GM19455 (cell line): ENCODE results near the gene ZFPM1.
"Not testable (repeated sequence)": the region's sequence is repeated elsewhere in the genome, so short reads cannot be mapped to it uniquely, and the experiment has no call there.

Source experiments
- ATAC-seq: cut with Tn5 transposase; IDR thresholded peaks from one replicate; pipeline ENCODE4 v1.9.1; 2021; ENCODE audit not compliant: unreplicated experiment

ZFPM1 gene

DNA sequence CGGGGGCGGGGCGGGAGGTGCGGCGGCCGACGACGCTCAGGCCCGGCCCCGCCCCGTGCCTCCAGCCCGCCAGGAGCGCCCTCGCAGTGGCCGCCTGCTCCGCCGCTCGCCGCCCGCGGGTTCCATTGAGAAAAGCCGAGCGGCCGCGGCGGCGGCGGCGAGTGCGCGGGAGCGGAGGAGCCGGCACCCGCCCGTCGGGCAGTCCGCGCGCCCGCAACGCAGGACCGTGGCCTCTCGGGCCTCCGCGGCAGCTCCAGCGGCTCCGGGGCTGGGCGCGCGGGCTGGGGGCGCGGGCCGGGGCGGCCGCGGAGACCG lies at the start of gene ZFPM1:
TSS of gene ZFPM1 (plus strand) at position 64 of the 315 bp plus-strand sequence. CDS start 359 bp downstream, outside the sequence.
- peak; percentile 49 for ATAC-seq

DNA sequence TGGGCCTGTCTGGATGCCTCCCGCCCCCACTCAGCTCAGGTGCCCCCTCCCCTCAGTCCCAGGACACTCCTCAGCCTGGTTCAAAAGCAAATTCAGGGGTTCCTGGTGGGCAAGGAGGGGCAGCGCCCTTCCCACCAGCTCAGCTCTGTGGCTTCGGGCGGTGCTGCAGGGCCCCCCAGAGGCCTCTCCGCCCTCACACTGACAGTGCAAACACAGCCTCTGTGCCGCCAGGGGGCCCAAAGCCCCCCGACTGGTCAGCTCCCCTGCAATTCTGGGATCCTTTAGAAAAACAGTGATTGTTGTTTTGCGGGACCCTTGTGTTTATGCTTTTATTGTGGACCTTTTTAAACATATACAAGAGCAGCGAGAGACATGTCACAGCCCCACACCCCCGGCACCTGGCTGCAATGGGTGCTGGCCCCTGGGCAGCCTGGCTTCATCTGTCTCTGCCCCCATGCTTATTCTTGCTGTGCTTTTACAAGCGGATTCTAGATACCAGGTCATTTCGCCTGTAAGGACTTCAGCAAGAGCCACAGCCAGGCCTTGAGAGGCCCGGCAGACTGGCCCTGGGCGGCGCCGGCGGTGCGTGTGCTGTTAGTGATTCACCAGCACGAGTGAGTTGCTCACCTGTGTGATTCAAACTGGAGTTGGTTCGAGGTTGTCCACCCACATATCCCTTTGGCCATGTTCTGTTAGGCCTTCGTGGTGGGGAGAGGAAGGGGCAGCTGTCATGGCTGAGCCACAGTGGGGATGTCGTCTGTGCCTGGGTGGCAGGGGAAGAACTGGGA lies 49.1 kb upstream of the ZFPM1 start:
- no peak for ATAC-seq

DNA sequence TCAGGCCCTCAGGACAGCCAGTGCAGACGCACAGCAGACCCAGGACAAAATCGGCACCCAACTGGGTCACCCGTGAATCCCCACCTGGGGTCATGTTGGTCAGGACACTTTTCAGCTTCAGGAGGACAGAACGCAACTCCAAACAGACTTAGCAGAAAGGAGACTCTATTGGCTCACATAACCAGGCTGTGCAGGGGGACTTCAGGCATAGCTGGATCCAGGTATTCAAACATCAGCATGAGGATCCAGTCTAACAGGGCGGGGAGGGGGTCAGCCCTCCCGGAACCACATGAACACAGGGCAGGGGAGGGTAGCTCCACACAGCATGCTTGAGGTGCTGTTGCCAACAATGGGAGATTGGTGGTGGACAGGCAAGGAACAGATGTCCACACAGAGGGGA lies 48.3 kb upstream of the ZFPM1 start:
- ATAC-seq, result no peak

DNA sequence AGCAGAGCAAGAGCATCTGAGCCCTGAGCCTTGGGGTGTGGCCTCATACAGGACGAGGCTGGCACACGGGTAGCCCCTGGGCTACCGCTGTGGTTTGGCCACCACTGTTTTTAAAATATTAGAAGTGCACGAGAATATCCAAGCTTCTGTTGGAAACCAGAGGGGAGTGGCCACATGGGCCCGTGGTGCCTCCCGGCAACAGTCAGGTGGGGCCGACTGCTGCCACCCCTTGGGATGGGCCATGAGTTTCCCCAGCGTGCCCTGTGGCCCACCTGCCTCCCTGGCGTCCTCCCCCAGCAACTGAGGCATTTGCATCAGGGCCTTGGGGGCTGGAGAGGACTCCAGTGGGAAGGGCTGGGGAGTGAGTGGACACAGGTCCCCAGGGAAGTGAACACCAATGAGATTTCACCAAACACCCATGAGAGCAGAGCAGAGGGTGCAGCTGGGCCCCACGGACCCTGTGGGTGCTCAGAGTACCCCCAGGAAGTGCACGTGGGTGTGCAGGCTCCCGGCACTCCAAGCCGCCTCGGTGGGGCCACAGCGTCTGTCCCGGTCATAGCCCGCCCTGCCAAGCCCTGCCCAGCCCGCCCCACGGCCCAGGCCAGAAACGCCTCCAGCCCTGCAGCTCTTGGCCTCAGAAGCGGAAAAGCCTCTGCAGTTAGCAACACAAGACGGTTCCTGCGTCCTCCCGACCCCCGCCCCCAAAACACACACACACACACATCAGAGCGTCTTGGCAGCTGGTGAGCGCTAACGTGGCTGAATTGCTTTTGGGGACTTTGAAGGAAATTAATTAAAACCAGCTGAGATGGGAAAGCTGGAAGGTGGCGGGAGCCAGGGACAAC lies 47.6 kb upstream of the ZFPM1 start:
- ATAC-seq, result no peak

DNA sequence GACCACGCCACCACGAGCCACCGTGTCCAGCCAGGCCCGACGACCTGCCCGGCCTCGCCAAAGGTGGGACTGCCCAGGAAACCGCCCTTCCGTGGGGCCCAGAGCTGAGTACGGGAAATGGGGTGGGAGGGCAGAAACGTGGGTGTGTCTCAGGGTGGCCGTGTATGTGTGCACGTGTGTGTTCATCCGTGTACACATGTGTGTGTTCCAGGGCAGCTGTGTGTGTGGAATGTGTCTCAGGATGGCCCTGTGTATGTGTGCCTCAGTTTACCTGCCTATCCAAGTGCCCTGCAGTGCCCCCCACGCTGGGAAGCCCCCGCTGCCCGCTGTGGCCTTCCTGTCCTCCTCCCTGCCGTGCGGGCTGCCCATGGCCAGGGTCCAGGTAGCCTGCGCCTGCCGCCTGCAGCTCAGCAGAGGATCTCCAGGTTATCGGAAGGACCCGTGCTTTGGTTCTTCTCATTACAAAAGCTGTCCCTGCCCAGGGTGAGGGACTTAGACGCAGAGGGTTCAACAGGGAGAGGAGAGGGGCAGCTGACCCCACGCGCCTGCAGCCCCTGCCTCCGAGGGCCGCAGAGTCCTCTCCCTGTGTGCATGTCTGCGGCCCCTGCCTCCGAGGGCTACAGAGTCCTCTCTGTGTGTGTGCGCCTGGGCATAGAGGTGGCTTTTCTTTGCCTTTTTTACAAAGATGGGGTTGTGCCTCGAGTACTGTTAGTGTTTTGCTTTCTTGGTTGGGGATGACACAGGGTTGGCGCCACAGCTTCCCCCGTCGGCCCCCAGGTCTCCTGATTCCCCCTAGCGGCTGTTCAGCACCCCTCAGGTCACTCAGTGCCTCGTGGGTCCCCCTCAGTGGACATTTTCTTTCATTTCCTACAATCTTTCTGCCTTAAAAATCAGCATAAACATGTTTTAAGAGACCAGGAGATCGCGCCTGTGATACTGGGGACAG lies 46.7 kb upstream of the ZFPM1 start:
- no peak for ATAC-seq

DNA sequence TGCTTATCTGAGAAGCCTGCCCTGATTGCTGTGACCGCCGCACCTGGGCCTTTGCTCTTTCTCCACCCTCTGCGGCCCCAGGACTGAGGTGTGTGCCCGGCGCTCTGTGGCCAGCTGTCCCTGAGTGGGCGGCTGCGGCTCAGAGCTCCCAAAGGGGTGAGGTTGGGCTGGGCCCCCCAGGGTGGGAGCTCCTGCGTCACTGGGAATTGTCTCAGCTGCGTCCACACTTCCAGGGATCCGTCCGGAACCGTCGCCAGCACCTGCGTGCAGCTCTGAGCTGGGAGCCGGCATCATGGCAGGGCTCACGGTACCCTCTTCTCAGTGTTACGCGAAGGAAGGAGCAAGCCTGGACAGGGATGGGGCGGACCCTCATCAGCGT lies 46.0 kb upstream of the ZFPM1 start:
- no peak for ATAC-seq

DNA sequence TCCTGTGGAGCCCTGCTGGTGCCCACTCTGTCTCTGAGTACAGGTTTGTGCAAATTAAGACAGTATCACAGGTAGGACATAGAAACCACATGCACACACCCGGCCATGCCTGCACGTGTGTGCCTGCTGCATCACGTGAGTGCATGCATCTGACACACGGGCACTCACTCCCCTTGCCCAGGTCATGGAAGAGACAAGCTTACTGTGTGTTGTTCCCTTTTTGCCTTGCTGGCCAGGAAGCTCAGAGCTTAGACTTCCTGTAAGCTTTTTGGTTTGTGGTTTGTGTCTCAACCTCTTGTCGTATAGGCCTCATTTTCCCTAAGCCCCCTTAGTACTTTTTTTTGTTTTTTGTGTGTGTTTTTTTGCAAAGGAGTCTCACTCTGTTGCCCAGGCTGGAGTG lies 45.3 kb upstream of the ZFPM1 start:
- no peak for ATAC-seq

DNA sequence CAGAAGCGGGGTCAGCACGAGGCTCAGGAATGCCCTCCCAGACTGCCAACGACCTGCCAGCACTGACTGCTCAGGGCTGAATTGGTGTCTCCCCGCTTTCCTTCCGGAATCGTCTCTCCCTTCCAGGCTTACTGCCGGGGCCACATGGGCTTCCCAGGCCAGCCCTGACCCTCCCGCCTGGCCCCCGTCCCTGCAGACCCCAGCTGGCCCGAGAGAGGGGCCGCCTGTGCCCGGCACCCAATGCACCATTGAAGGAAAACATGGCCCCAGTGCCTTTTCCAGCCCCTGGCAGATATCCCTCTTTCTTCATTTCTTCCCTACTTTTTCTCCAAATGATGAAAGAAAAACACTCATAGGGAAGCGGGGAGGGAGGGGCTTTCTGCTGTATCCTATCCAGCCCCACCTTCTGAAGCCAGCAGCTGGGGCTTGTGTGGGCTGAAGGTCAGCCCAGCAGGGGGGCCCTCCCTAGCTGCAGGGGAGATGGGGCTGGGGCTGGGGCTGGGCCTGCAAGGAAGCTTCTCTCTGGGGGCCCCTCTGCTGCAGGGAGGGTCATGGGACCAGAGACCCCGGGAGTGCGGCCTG lies 44.4 kb upstream of the ZFPM1 start:
- no peak for ATAC-seq

DNA sequence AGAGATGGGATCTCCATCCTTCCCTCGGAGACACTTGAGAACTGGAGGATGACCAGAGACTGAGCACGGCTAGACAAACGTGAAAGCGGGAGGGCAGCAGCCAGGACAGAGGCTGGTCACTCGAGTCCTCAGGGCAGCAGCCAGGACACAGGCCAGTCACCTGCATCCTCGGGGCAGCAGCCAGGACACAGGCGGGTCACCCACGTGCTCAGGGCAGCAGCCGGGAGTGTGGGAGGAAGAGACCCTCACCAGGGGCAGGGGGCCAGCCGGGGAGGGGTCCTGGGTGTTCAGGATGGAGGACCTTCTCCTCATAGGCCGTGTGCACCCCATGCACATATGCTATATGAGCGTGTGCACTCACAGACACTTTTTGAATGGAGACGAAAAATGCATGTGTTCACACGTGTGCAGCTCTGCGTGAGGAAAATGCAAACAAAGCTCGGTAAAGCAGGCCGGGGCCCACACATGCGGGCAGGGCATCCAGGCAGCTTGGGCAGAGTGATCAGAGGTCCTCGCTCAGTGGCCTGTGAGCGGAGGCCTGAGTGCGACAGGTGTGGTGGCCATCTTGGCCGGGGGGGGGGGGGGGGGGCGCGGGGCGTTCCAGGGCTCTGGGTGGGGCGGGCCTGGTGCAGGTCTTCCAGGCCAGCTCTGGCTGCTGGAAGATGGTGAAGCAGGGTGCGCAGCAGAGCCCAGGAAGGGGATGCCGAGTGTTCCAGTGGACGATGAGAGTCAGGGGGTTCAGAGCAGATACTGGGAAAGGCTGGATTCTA lies 43.6 kb upstream of the ZFPM1 start:
- no peak for ATAC-seq

DNA sequence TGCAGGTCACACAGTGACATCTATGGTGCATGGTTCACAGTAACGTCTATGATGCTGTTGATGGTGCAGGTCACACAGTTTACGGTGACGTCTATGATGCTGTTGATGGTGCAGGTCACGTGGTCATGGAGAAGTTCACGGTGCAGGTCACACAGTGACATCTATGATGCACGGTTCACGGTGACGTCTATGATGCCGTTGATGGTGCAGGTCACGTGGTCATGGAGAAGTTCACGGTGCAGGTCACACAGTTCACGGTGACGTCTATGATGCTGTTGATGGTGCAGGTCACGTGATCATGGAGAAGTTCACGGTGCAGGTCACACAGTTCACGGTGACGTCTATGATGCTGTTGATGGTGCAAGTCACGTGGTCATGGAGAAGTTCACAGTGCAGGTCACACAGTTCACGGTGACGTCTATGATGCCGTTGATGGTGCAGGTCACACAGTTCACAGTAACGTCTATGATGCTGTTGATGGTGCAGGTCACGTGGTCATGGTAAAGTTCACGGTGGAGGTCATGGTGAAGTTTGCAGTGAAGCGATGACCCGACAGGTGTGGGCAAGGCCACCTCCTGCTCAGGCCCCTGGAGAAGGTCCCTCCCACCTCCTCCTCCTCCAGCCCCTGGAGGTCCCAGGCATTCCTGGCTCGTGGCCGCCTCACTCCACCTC lies 42.6 kb upstream of the ZFPM1 start:
- ATAC-seq, result not testable (repeated sequence)

DNA sequence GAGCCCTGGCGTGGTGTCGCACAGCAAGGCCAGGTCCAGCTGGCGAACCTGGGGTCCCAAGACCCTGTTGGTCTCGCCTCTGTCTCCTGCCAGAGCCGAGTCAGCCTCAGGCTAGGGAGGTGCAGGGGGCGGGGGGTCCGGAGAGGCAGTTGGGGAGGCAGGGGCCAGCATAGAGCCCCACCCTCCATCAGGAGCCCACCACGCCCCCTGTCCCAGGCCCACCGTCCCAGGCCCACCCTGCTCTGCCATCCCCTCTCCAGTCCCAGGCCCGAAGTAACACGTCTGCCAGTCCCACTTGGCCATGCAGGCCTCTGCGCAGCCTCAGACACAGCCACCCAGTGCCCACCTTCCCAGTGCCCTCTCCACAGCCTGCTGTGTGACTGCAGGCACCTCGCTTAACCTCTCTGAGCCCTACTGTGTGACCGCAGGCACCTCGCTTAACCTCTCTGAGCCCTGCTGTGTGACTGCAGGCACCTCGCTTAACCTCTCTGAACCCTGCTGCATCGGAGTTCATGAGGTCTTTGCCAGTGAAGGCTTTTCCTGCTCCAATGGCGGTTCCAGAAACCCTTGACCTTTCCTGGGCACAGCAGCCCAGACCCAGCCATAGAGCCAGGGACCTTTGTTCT lies 41.0 kb upstream of the ZFPM1 start:
- ATAC-seq, result no peak

DNA sequence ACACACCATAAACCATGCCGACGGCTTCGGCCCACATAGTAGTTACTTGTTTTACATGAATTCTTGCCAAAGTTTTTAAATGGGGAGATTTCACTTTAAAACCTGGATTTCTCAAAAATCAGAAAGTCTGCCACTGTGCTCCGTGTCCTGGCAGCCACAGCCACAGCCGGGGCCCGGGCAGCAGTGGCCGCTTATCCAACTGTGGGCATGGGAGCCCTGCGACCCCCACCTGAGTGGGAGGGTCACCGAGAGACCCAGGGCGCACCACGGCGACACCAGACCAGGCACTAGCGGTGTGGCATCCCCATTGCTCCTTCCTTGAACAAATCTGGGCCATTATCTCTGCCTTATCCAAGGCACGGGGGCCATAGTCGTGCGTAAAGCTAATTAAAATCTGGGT lies 40.3 kb upstream of the ZFPM1 start:
- no peak for ATAC-seq

DNA sequence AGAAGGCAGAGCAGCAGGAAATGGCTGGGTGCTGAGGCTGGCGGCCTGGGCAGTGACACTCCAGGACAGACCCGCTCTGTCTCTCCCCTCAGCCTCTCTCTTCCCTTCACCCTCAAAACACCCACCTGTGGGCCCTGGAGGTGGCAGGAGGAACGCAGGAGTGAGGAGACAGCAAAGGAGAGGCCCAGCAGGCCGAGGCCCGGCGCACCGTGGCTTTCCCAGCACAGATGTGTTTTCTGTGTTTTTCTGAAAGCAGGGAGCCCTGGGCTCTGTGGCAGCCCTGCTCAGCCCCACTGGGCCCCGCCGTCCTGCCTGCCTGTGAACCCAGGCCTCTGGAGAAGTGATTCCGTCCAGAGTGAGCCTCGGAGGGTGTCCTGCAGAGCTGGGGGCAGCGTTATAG lies 39.8 kb upstream of the ZFPM1 start:
- ATAC-seq, result no peak

DNA sequence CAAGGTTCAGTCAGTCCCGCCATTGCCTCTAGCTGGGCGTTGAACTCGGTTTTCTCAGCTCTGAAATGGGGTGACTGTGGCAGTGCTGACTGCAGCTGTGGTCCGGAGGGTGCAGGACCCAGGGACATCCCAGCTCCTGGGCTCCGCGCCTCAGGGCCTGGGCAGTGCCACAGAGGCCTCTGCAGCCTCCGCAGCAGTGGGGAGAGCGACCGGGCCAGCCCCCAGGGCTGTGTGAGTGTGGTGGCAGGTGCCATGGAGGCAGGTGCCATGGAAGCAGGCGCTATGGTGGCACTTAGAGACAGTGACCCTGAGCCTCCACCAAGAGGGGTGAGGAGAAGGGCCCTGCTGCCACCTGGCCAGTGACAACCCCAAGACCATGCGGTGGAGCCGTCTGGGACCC lies 39.4 kb upstream of the ZFPM1 start:
- no peak for ATAC-seq

DNA sequence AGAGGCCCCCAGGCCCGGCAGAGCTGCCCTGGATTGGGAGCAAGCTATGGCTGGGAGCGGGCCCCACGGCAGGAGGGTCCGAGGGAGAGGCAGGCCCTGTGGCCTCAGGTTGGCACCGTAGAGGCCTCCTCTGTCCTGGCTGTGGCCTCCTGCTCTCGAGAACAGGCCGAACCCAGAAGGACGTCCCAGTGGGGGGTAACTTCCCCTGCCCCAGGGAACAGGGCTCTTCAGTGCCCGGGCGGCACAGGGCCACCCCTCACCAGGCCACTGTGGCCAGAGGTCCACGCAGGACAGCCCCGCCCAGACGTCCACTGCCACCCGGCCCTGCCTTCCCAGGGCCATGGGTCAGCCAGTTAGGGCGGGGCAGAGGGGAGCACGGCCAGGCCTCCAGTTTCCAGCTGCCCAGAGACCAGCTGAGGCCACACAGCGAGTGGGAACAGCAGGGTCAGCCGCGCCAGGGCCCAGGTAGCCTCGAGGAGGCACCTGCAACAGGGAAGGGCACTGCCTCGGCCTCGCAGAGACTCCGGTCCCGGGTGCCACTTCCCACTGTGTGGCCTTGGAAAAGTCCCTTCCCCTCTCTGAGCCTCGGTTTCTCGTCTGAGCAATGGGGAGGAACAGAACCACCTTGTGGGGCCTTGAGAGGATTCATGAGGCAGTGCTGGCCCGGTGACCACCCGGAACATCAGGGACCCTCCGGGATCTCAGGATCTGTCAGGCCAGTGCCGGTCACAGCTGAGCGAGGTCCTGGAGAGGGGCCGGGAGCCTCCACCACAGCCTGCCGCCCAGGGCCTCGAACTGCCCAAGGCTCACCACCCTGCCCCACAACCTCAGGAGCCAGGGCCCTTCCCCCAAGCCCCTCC lies 38.3 kb upstream of the ZFPM1 start:
- ATAC-seq, result no peak

DNA sequence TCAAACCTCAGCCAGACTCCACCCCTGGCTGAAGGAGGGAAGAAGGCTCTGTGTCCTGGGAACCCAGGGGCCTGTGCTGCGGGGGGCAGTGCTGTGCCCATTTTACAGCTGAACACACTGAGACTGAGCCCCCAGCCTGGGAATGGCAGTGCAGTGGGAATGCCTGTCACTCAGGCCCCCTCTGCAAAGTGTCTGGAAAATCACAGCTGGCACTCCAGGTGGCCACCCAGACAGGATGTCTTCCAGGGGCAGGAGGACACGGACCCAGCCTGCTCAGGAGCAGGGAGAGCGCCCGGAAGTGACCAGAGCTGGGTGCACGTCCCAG lies 37.7 kb upstream of the ZFPM1 start:
- no peak for ATAC-seq

DNA sequence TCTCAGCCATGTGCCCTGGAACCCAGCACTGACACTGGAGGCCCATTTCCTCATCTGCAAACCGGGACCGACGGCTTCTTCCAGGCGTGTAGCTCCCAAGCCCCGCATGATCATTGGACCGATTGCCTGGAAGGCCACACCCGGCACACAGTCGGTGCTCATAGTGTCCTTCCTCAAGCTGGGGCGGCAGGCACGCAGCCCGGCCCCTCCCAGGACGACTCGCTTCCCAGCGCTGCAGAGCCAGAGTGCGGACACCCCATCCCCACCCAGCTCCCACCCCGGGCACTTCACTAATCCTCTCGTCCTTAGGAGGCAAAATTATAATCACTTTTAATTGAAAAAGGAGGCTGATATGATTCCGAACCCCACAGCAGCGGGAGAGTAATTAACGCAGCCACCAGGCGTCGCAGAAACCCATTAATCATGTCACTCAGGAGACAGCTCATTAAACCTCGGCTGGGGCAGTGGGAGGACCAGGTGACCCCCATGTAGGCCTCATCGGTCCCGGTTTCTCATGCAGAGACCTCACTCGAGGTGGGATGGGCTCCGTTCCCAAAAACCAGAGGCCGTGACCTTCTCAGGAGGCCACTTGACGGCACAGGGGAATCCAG lies 37.3 kb upstream of the ZFPM1 start:
- ATAC-seq, result no peak

DNA sequence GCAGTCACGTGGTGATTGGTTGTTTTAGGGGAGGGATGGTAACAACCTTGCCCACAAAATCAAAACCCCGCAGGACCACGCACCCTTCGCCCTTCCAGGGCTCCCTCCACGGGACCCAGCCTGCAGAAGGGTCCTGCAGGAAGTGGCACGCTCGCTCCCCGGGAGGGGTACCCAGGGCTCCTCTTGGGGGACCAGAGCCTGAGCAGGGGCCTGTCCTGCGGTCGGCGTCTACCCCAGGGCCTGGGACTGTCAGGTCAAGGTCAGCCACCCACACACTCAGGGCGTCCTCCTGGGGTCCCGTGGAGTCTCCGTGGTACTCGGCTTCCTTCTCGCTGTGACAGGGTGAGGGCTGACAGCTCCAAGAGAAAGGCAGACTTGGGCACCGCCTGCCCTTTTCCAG lies 36.4 kb upstream of the ZFPM1 start:
- no peak for ATAC-seq
